Measurements from ENCODE around the gene SCML1. TPM values are rescaled to one million over a fixed set of nuclear protein-coding genes. Genes with fewer than 3 reads are reported as not detected.

Gene SCML1
- total and polyA plus RNA-seq, 10 of the 15 experiments (the other 5 are each of a cell fraction or from before 2014, with no cell fraction given): 0.62 to 48.3 (median 1.6) TPM

DNA sequence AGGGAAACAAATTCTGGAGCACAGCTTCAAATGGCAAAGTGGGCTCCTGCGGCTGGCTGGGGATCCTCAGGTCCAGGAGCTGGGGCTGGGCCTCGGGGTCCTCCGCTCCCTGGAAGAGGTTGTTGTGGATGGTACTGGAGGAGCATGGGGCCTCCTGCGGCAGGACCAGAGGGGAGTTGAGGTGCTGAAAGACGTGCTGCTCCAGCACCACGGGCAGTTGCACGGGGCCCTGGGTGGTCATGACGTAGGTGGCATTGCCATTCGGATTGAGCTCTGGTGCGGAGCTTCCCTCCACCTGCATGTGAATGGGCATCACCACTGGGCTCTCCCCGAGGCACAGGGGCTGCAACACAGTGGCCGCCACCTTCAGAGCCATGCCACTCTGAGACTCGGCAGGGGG is 64.1 kb downstream of the SCML1 start (continued):
- no peak for TF ChIP-seq ZBTB40 (IDR thresholded peaks at IDR 0.05; ENCODE audit: borderline replicate concordance)
- no peak for TF ChIP-seq NFIC (IDR thresholded peaks at IDR 0.05; ENCODE audit: low read depth, low read length)
- TF ChIP-seq, protein P1, sequence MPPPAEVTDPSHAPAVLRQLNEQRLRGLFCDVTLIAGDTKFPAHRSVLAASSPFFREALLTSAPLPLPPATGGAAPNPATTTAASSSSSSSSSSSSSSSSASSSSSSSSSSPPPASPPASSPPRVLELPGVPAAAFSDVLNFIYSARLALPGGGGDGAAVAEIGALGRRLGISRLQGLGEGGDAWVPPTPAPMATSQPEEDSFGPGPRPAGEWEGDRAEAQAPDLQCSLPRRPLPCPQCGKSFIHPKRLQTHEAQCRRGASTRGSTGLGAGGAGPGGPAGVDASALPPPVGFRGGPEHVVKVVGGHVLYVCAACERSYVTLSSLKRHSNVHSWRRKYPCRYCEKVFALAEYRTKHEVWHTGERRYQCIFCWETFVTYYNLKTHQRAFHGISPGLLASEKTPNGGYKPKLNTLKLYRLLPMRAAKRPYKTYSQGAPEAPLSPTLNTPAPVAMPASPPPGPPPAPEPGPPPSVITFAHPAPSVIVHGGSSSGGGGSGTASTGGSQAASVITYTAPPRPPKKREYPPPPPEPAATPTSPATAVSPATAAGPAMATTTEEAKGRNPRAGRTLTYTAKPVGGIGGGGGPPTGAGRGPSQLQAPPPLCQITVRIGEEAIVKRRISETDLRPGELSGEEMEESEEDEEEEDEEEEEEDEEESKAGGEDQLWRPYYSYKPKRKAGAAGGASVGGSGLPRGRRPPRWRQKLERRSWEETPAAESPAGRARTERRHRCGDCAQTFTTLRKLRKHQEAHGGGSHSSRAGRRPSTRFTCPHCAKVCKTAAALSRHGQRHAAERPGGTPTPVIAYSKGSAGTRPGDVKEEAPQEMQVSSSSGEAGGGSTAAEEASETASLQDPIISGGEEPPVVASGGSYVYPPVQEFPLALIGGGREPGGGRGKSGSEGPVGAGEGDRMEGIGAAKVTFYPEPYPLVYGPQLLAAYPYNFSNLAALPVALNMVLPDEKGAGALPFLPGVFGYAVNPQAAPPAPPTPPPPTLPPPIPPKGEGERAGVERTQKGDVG (CRISPR knock-in tag; IDR thresholded peaks at IDR 0.05): no peak
- no peak for TF ChIP-seq NRF1 (conservative IDR thresholded peaks at IDR 0.05; ENCODE audit: low read depth, low read length)
- TF ChIP-seq SREBF1 (IDR thresholded peaks at IDR 0.05; ENCODE audit: low read length): no peak
